ENCODE data around the gene STARD5. TPM values are rescaled to one million over a fixed set of nuclear protein-coding genes. Genes with fewer than 3 reads are reported as not detected.

STARD5 gene
- polyA plus RNA-seq, 1 experiment: 5.9 TPM

- CTCF ChIA-PET: interaction anchor here (1.4 to 1.6 kb wide), 2 partner anchors 28 to 32 kb away, joined by 3 to 4 read pairs; no protein-coding TSS in a partner anchor
- Histone ChIP-seq H3K4me3 (ENCODE audit: low read depth, low read length) (no peak overlapping the region), H3K36me3 (ENCODE audit: control insufficient read depth, insufficient read depth, low read length) (no peaks in the 10 kb centered on the region), H3K27me3 (ENCODE audit: control insufficient read depth, insufficient read depth, low read length) (no peaks in the 10 kb centered on the region; the same call in none of the 2 replicates)
- POLR2A ChIA-PET: no interaction called here
- DNase-seq (ENCODE audit: low read depth): no peak
- TF ChIP-seq CTCF (IDR thresholded peaks at IDR 0.05; ENCODE audit: insufficient read depth, low read depth, low read length): no peak
Observed at GRCh38 chr15:81298611-81299010, 25.3 kb downstream of the STARD5 start.

DNA sequence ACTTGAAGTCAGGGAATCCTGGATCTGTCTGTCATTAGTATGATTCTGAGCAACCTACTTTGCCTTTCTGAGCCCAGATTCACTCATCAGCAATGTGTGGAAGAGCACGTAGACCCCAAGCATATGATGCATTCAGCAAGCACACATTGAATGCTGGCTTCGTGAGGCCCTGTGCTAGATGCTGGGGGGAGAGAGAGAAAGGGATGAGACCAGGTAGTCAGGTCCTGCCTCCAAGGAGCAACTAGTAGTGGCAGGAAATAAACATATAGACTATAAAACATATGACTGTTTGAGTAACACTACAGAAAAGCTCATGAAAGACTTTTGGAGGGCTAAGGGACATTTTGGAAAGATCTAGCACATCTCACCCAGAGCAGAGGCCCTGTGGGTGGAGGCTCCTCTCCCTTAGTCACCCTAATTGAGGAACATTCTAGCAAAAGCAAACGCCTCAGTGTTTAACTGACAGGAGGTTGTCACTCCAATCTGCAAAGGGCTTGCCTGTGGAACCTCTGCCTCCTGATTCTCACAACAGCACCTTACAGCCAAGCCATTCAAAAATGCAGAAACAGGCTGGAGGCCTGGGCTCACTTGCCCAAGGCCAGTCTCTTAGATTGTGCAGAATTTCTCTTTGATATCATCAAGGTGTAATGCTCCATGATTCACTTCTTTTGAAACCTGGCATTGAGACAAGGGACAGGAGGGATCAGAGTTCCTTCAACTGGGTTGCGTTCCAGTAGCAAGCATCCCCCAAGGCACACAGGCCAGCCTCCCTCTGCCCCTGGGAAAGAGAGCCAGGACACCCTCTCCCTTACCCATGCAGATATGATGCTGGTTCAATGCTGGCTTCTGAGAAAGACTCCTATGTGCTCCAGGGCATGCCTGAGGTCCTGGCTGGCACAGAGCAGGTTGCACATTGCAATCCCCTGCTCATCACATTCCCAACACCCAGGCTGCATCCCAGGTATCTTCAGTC, 26.1 kb downstream of the STARD5 start:
- DNase-seq (ENCODE audit: low read depth): no peak
- Histone ChIP-seq H3K4me3 (ENCODE audit: low read depth, low read length) (no peak overlapping the region), H3K36me3 (ENCODE audit: control insufficient read depth, insufficient read depth, low read length) (no peaks in the 10 kb centered on the region), H3K27me3 (ENCODE audit: control insufficient read depth, insufficient read depth, low read length) (no peaks in the 10 kb centered on the region; the same call in none of the 2 replicates)
- TF ChIP-seq CTCF (IDR thresholded peaks at IDR 0.05; ENCODE audit: insufficient read depth, low read depth, low read length): no peak
- ChIA-PET POLR2A (no interaction called here), CTCF (interaction anchor here (1.4 kb wide), 1 partner anchor 32 kb away, joined by 3 read pairs; no protein-coding TSS in a partner anchor)

DNA sequence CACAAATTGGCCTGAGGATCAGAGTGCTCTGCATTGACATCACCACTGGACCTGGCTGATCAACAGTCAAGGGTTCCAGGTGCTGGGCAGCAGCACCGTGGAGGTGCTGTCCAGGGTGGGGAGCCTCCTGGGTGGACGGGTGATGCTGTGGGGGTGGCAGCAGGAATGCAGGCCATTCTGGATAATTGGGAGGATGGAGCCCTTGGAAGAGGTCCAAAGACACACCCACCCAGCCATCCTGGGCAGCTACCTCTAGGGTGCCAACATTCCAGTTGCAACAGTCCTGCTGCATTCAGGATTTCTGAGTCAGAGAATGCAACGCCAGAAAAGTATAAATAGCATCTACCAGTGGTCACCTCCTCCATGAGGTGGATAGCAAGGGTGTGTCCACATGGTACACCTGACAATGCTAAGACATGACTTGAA, 26.8 kb downstream of the STARD5 start:
- no peaks in the 10 kb centered on the region for H3K36me3 ChIP-seq (ENCODE audit: control insufficient read depth, insufficient read depth, low read length)
- no peak overlapping the region for H3K4me3 ChIP-seq (ENCODE audit: low read depth, low read length)
- H3K27me3 ChIP-seq (ENCODE audit: control insufficient read depth, insufficient read depth, low read length): no peaks in the 10 kb centered on the region; the same call in none of the 2 replicates
- no peak for TF ChIP-seq CTCF (IDR thresholded peaks at IDR 0.05; ENCODE audit: insufficient read depth, low read depth, low read length)
- ChIA-PET CTCF (interaction anchor here (0.7 to 1.9 kb wide), 2 partner anchors 27 to 31 kb away, joined by 3 to 6 read pairs; partner anchors contain the start of gene STARD5), POLR2A (interaction anchor here (0.6 kb wide), 1 partner anchor 38 kb away, joined by 3 read pairs; no protein-coding TSS in a partner anchor)
- no peak for DNase-seq (ENCODE audit: low read depth)

DNA sequence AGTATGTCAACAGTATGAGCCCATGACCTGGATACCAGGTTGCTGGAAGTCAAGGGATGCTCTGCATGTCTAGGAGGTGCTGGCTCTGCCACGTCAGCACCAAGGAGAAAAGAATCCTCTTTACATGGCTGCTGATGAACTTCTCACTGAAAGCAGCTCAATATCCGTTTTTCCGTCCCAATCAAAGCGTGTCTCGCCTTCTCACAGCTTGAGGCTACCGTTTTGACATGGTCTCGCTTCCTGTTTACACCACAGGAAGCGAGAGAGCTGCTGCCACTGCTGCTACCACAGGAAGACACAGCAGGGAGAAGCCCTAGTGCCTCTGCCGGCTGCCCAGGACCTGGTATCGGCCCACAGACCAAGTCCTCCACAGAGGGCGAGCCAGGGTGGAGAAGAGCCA, 27.3 kb downstream of the STARD5 start:
- no peak overlapping the region for H3K4me3 ChIP-seq (ENCODE audit: low read depth, low read length)
- POLR2A ChIA-PET: interaction anchor here (0.6 kb wide), 1 partner anchor 38 kb away, joined by 3 read pairs; no protein-coding TSS in a partner anchor
- no peak for DNase-seq (ENCODE audit: low read depth)
- CTCF ChIA-PET: interaction anchor here (0.7 to 3.8 kb wide), 3 partner anchors 22 to 30 kb away, joined by 3 to 18 read pairs (median 6); partner anchors contain the start of gene STARD5
- H3K27me3 ChIP-seq (ENCODE audit: control insufficient read depth, insufficient read depth, low read length): no peaks in the 10 kb centered on the region; the same call in none of the 2 replicates
- no peak for TF ChIP-seq CTCF (IDR thresholded peaks at IDR 0.05; ENCODE audit: insufficient read depth, low read depth, low read length)
- no peaks in the 10 kb centered on the region for H3K36me3 ChIP-seq (ENCODE audit: control insufficient read depth, insufficient read depth, low read length)

- CTCF ChIA-PET: interaction anchor here (1.9 to 3.8 kb wide), 2 partner anchors 21 to 30 kb away, joined by 6 to 18 read pairs; no protein-coding TSS in a partner anchor
- Histone ChIP-seq H3K27me3 (ENCODE audit: control insufficient read depth, insufficient read depth, low read length) (no peaks in the 10 kb centered on the region; the same call in none of the 2 replicates), H3K36me3 (ENCODE audit: control insufficient read depth, insufficient read depth, low read length) (no peaks in the 10 kb centered on the region), H3K4me3 (ENCODE audit: low read depth, low read length) (no peak overlapping the region)
- TF ChIP-seq CTCF (IDR thresholded peaks at IDR 0.05; ENCODE audit: insufficient read depth, low read depth, low read length): no peak
- DNase-seq (ENCODE audit: low read depth): no peak
- POLR2A ChIA-PET: no interaction called here
Observed at GRCh38 chr15:81296186-81296585, 27.8 kb downstream of the STARD5 start.

All from BJ (cell line).